H1 (cell line): Measurements from ENCODE around the gene OXSR1. TPM values are rescaled to one million over a fixed set of nuclear protein-coding genes. Genes with fewer than 3 reads are reported as not detected.

Source experiments
- CTCF ChIA-PET: fragments of 300-600 bp; sonication (Branson Sonifier 250); formaldehyde crosslinking; loops from one replicate; lab custom pipeline; 2021; ENCODE audit not compliant: partially characterized antibody; lab: Charles Lee
- POLR2A ChIA-PET: fragments of 300-600 bp; sonication (Branson Sonifier 250); formaldehyde crosslinking; loops from one replicate; lab custom pipeline; 2021; ENCODE audit warnings: inconsistent platforms; ENCODE audit not compliant: partially characterized antibody; lab: Charles Lee
- DNase-seq, 2 experiments: peaks; one replicate each; pipeline versions ENCODE4 v3.0.0 to v3.0.0-alpha.2; 2010 to 2022; ENCODE audit warnings: low spot score in 2 of 2, low read depth in 1 of 2, mixed read lengths in 1 of 2
- FAIRE-seq: peaks from 2 replicates; lab custom pipeline; 2011; peaks lifted over from hg19 to GRCh38; lab: Jason Lieb, UNC
- H2AFZ ChIP-seq: 2 replicates; pipeline ENCODE4 v1.8.1; 2012; ENCODE audit warnings: low read length, inconsistent platforms
- H2AK5ac ChIP-seq: 2 replicates; pipeline ENCODE4 v1.6.1; 2013; ENCODE audit warnings: low read depth, low read length
- H2BK120ac ChIP-seq: replicated peaks from 2 replicates; pipeline ENCODE3; 2013; ENCODE audit warnings: low read depth, low read length, inconsistent platforms
- H2BK12ac ChIP-seq: 2 replicates; pipeline ENCODE4 v1.6.1; 2013; ENCODE audit warnings: low read depth, low read length
- H2BK15ac ChIP-seq: 2 replicates; pipeline ENCODE4 v1.6.1; 2013; ENCODE audit warnings: low read length
- H2BK20ac ChIP-seq: 2 replicates; pipeline ENCODE4 v1.6.1; 2013; ENCODE audit warnings: low read length
- H2BK5ac ChIP-seq: 2 replicates; pipeline ENCODE4 v1.6.1; 2013; ENCODE audit warnings: low read depth, low read length
- H3K14ac ChIP-seq: 2 replicates; pipeline ENCODE4 v1.6.1; 2013; ENCODE audit warnings: inconsistent platforms; ENCODE audit not compliant: insufficient read length
- H3K18ac ChIP-seq: 2 replicates; pipeline ENCODE4 v1.6.1; 2013; ENCODE audit warnings: low read length; ENCODE audit errors: extremely low read depth
- H3K23ac ChIP-seq: 2 replicates; pipeline ENCODE4 v1.6.1; 2013; ENCODE audit warnings: inconsistent platforms; ENCODE audit not compliant: insufficient read length
- H3K23me2 ChIP-seq: 2 replicates; pipeline ENCODE4 v1.6.1; 2013; ENCODE audit warnings: low read depth, low read length
- H3K27ac ChIP-seq: 2 replicates; pipeline ENCODE4 v1.6.1; 2011; ENCODE audit warnings: low read depth, low read length, inconsistent platforms
- H3K27me3 ChIP-seq, 4 experiments: replicated peaks in 1 of 4; 1 replicate in 1 of 4; 2 replicates in 3 of 4; pipeline versions ENCODE4 v1.6.1 to v1.8.1; 2011 to 2013; ENCODE audit warnings: low read length in 3 of 4, mild to moderate bottlenecking in 3 of 4, inconsistent platforms in 2 of 4, mixed read lengths in 2 of 4, moderate library complexity in 1 of 4; ENCODE audit not compliant: control insufficient read depth in 3 of 4, insufficient read depth in 3 of 4; ENCODE audit errors: extremely low read depth in 1 of 4
- H3K36me3 ChIP-seq, 4 experiments: 2 replicates each; pipeline versions ENCODE4 v1.6.1 to v1.8.1; 2011 to 2013; ENCODE audit warnings: mild to moderate bottlenecking in 4 of 4, low read length in 3 of 4, moderate library complexity in 2 of 4, control low read depth in 1 of 4, inconsistent platforms in 1 of 4; ENCODE audit not compliant: insufficient read depth in 4 of 4, control insufficient read depth in 2 of 4
- H3K4ac ChIP-seq: replicated peaks from 2 replicates; pipeline ENCODE3; 2013; ENCODE audit warnings: low read length, low read depth, mixed read lengths, inconsistent platforms; ENCODE audit not compliant: insufficient read length
- H3K4me1 ChIP-seq, 4 experiments: replicated peaks in 1 of 4; 1 replicate in 1 of 4; 2 replicates in 3 of 4; pipeline versions ENCODE4 v1.6.1 to v1.8.1; 2011 to 2013; ENCODE audit warnings: low read length in 3 of 4, inconsistent platforms in 2 of 4, mixed read lengths in 1 of 4; ENCODE audit not compliant: insufficient read depth in 4 of 4, control insufficient read depth in 3 of 4
- H3K4me2 ChIP-seq, 2 experiments: 2 replicates each; pipeline versions ENCODE4 v1.6.1 to v1.8.1; 2011 to 2013; ENCODE audit warnings: low read depth in 2 of 2, low read length in 2 of 2, control low read depth in 1 of 2, inconsistent platforms in 1 of 2, mild to moderate bottlenecking in 1 of 2; ENCODE audit not compliant: insufficient read depth in 1 of 2
- H3K4me3 ChIP-seq, 4 experiments: fragments of 200-600, 300-600 bp in 1 of 4; sonication (generic), shearing (Covaris generic), sonication (Bioruptor Twin) in 1 of 4; 2 replicates each; pipeline versions ENCODE4 v1.5.1 to v1.8.1; 2011 to 2016; ENCODE audit warnings: low read length in 4 of 4, low read depth in 3 of 4, control low read depth in 2 of 4, inconsistent platforms in 2 of 4, mild to moderate bottlenecking in 2 of 4, mixed read lengths in 1 of 4, moderate library complexity in 1 of 4; ENCODE audit not compliant: insufficient read depth in 2 of 4; ENCODE audit errors: extremely low read depth in 1 of 4
- H3K56ac ChIP-seq: replicated peaks from 2 replicates; pipeline ENCODE3; 2013; ENCODE audit warnings: low read depth, mild to moderate bottlenecking, mixed read lengths, low read length, inconsistent platforms; ENCODE audit not compliant: insufficient read length
- H3K79me1 ChIP-seq: 2 replicates; pipeline ENCODE4 v1.6.1; 2013; ENCODE audit warnings: low read depth, low read length, control low read depth
- H3K79me2 ChIP-seq, 2 experiments: 2 replicates each; pipeline versions ENCODE4 v1.6.1 to v1.8.1; 2012 to 2013; ENCODE audit warnings: low read length in 2 of 2, mild to moderate bottlenecking in 2 of 2, inconsistent platforms in 1 of 2; ENCODE audit not compliant: insufficient read depth in 2 of 2, control insufficient read depth in 1 of 2
- H3K9ac ChIP-seq, 4 experiments: replicated peaks in 1 of 4; 1 replicate in 1 of 4; 2 replicates in 3 of 4; pipeline versions ENCODE4 v1.6.1 to v1.8.1; 2011 to 2013; ENCODE audit warnings: low read depth in 3 of 4, low read length in 3 of 4, control low read depth in 2 of 4, mild to moderate bottlenecking in 2 of 4, moderate library complexity in 2 of 4, inconsistent platforms in 1 of 4; ENCODE audit errors: extremely low read depth in 1 of 4
- H3K9me3 ChIP-seq, 2 experiments: 2 replicates each; pipeline versions ENCODE4 v1.6.1 to v1.8.1; 2012 to 2013; ENCODE audit warnings: mild to moderate bottlenecking in 2 of 2, moderate library complexity in 2 of 2, control low read depth in 1 of 2, inconsistent platforms in 1 of 2, low read depth in 1 of 2, low read length in 1 of 2, mixed read lengths in 1 of 2; ENCODE audit not compliant: insufficient read depth in 2 of 2
- H4K20me1 ChIP-seq, 2 experiments: replicated peaks in 1 of 2; 2 replicates each; pipeline versions ENCODE3 to v1.8.1; 2011 to 2013; ENCODE audit warnings: inconsistent platforms in 2 of 2, low read length in 2 of 2, mild to moderate bottlenecking in 1 of 2; ENCODE audit not compliant: insufficient read depth in 2 of 2, control insufficient read depth in 1 of 2
- H4K5ac ChIP-seq: 2 replicates; pipeline ENCODE4 v1.6.1; 2013; ENCODE audit warnings: low read length, low read depth, mixed read lengths, inconsistent platforms; ENCODE audit not compliant: insufficient read length
- H4K8ac ChIP-seq: 2 replicates; pipeline ENCODE4 v1.8.0; 2013; ENCODE audit warnings: mild to moderate bottlenecking, moderate library complexity, low read length, inconsistent platforms; ENCODE audit not compliant: insufficient read depth; ENCODE audit errors: extremely low read depth
- H4K91ac ChIP-seq: replicated peaks from 2 replicates; pipeline ENCODE3; 2013; ENCODE audit warnings: low read length, mixed read lengths, inconsistent platforms; ENCODE audit not compliant: insufficient read length
- CHD2 ChIP-seq: IDR thresholded peaks from 2 replicates; pipeline ENCODE4 v1.6.1; 2012; ENCODE audit warnings: low read length, improper control_type of control experiment
- EGR1 ChIP-seq: IDR thresholded peaks from 2 replicates; pipeline ENCODE4 v1.6.1; 2011; ENCODE audit warnings: low read depth, low read length, borderline replicate concordance
- EP300 ChIP-seq, 2 experiments: IDR thresholded peaks; 1 replicate in 1 of 2; 2 replicates in 1 of 2; pipeline ENCODE4 v1.6.1; 2011 to 2012; ENCODE audit warnings: low read depth in 2 of 2, low read length in 2 of 2, mild to moderate bottlenecking in 2 of 2, borderline replicate concordance in 1 of 2, inconsistent platforms in 1 of 2, moderate library complexity in 1 of 2
- FOSL1 ChIP-seq: IDR thresholded peaks from 2 replicates; pipeline ENCODE4 v1.6.1; 2011; ENCODE audit warnings: mild to moderate bottlenecking, low read depth, low read length, moderate library complexity; ENCODE audit not compliant: insufficient read depth
- GTF2F1 ChIP-seq: IDR thresholded peaks from 2 replicates; pipeline ENCODE4 v1.6.1; 2012; ENCODE audit warnings: low read depth, low read length, improper control_type of control experiment, borderline replicate concordance
- NANOG ChIP-seq: IDR thresholded peaks from 2 replicates; pipeline ENCODE4 v1.6.1; 2011; ENCODE audit warnings: low read length, low read depth, mild to moderate bottlenecking, inconsistent platforms; ENCODE audit not compliant: insufficient read depth, poor library complexity, severe bottlenecking
- PHF8 ChIP-seq: fragments of 200-600 bp; sonication (generic); conservative IDR thresholded peaks from 2 replicates; pipeline ENCODE4 v1.7.1; 2012; ENCODE audit warnings: low read depth, mild to moderate bottlenecking, inconsistent platforms, low read length, moderate library complexity
- POLR2A ChIP-seq, 2 experiments: IDR thresholded peaks; 1 replicate in 1 of 2; 2 replicates in 1 of 2; pipeline ENCODE4 v1.6.1; 2011; ENCODE audit warnings: low read depth in 2 of 2, low read length in 2 of 2, mild to moderate bottlenecking in 2 of 2; ENCODE audit errors: control extremely low read depth in 1 of 2
- RFX5 ChIP-seq: IDR thresholded peaks from 2 replicates; pipeline ENCODE4 v1.6.1; 2011; ENCODE audit warnings: low read depth, low read length, improper control_type of control experiment, borderline replicate concordance
- SP2 ChIP-seq: IDR thresholded peaks from 2 replicates; pipeline ENCODE4 v1.6.1; 2012; ENCODE audit warnings: mild to moderate bottlenecking, low read length, inconsistent platforms
- TAF1 ChIP-seq: IDR thresholded peaks from 2 replicates; pipeline ENCODE4 v1.6.1; 2011; ENCODE audit warnings: mild to moderate bottlenecking, low read depth, low read length
- TCF12 ChIP-seq: IDR thresholded peaks from 2 replicates; pipeline ENCODE4 v1.6.1; 2011; ENCODE audit warnings: low read depth, mild to moderate bottlenecking, low read length
- YY1 ChIP-seq: IDR thresholded peaks from 2 replicates; pipeline ENCODE4 v1.6.1; 2011; ENCODE audit warnings: low read depth, mild to moderate bottlenecking, low read length
- WGBS, 2 experiments: shearing (Covaris generic) in 1 of 2; methylation state at CpG; one replicate each; pipeline versions ENCODE4 v1.1.6 to v1.1.7; 2013 to 2015; ENCODE audit warnings: low lambda C conversion rate in 2 of 2, mixed read lengths in 2 of 2, inconsistent platforms in 1 of 2, low coverage in 1 of 2, missing lambda C conversion rate in 1 of 2; ENCODE audit not compliant: insufficient replicate concordance in 2 of 2, insufficient coverage in 1 of 2, insufficient read length in 1 of 2; ENCODE audit errors: extremely low coverage in 1 of 2, missing lambda C conversion rate in 1 of 2; 5-methylcytosine and 5-hydroxymethylcytosine counted together
- polyA plus RNA-seq, 7 experiments: library from polyadenylated mRNA; depleted of rRNA in 3 of 7; stranded (reverse) in 5 of 7; unstranded in 2 of 7; fragments of >200 nt in 5 of 7; fragments of 200-250 nt in 2 of 7; gene quantifications; 1 replicate in 5 of 7; 2 replicates in 1 of 7; 4 replicates in 1 of 7; pipeline versions ENCODE4 v1.2.1 to v1.2.3, GENCODE V29; 2011 to 2013; ENCODE audit warnings: missing spikeins in 2 of 7, mixed read lengths in 2 of 7
- total RNA-seq: library from RNA; stranded (reverse); fragmentation: NEBNext Ultra II Directional; extraction: Animal tissue kit (Norgen Biotek cat#: 25700); gene quantifications from 2 replicates; pipeline ENCODE4 v1.2.1, GENCODE V29; 2021

The OXSR1 gene
- total and polyA plus RNA-seq, 2 of the 8 experiments (the other 6 are each of a cell fraction or from before 2014, with no cell fraction given): 25.1 to 47.0 TPM

GRCh38 chr3:38260474-38260873, 95.1 kb downstream of the OXSR1 start:
- POLR2A ChIA-PET: no interaction called here
- Histone ChIP-seq H3K4me3 (no peak overlapping the region), H3K36me3 (no peaks in the 10 kb centered on the region), H3K27ac (no peak overlapping the region), H3K23me2 (no peaks in the 10 kb centered on the region), H4K5ac (no peak overlapping the region), H4K8ac (no peak overlapping the region), H4K20me1 (no peaks in the 10 kb centered on the region), H3K9ac (no peak overlapping the region), H3K4ac (no peak overlapping the region), H3K79me2 (no peaks in the 10 kb centered on the region), H2BK5ac (no peak overlapping the region), H2BK15ac (no peak overlapping the region), H3K56ac (no peak overlapping the region), H2AFZ (no peak overlapping the region), H3K14ac (no peak overlapping the region), H2BK20ac (no peak overlapping the region), H3K23ac (no peak overlapping the region), H4K91ac (no peak overlapping the region), H2BK120ac (no peak overlapping the region), H3K79me1 (0 out of 2 replicates have a peak, but pooled peaks cover 2% of the 10 kb centered on the region), H2BK12ac (no peak overlapping the region), H3K9me3 (no peaks in the 10 kb centered on the region), H2AK5ac (no peak overlapping the region), H3K4me2 (no peak overlapping the region), H3K4me1 (peaks cover 0 to 4% (median 1%) of the 10 kb centered on the region in 4 experiments; a peak in 3 of 7 replicates), H3K27me3 (no peaks in the 10 kb centered on the region; a peak in 1 of 7 replicates), H3K18ac (no peak overlapping the region)
- no peak for FAIRE-seq
- 92% methylated on average over 2 of the region's 2 CpGs; no CpG with 5 or more reads in 1 of the 2 experiments for WGBS, 2 experiments
- CTCF ChIA-PET: interaction anchor here (2.4 kb wide), 1 partner anchor 129 kb away, joined by 6 read pairs; no protein-coding TSS in a partner anchor
- TF ChIP-seq CHD2: no peak
- no peak for TF ChIP-seq YY1
- no peak for TF ChIP-seq NANOG
- no peak for TF ChIP-seq TAF1
- TF ChIP-seq TCF12: no peak
- TF ChIP-seq PHF8: no peak
- TF ChIP-seq GTF2F1: no peak
- no peak for TF ChIP-seq EP300 (IDR thresholded peaks at IDR 0.05; ENCODE audit: borderline replicate concordance in 1 of 2, low read depth in 2 of 2, low read length in 2 of 2)
- no peak for TF ChIP-seq EGR1
- TF ChIP-seq POLR2A (IDR thresholded peaks at IDR 0.05; ENCODE audit: control extremely low read depth in 1 of 2, low read depth in 2 of 2, low read length in 2 of 2): no peak
- TF ChIP-seq SP2: no peak
- no peak for TF ChIP-seq RFX5
- TF ChIP-seq FOSL1: no peak
- DNase-seq: no peak
